Activated CD8-positive, alpha-beta memory T cell treated with anti-CD3 and anti-CD28 coated beads, Interleukin-2, amount 10 ng/mL, durations not matched to agents 7 days and 5 days (primary cell): Measurements from ENCODE around the gene DLG1. TPM values are rescaled to one million over a fixed set of nuclear protein-coding genes. Genes with fewer than 3 reads are reported as not detected.
A peak's percentile ranks its signal among the peaks of the same experiment; 100 is the strongest.

Source experiments
- ATAC-seq: fragments of 150-1000 bp; cut with Tn5 transposase; one replicate; pipeline ENCODE4 v1.10.0; 2021; ENCODE audit warnings: moderate library complexity
- CTCF ChIA-PET: fragments of 350-600 bp; sonication (Branson Sonifier 250); formaldehyde crosslinking; loops from one replicate; lab custom pipeline; 2021; ENCODE audit warnings: antibody characterized with exemption; lab: Charles Lee
- DNase-seq: peaks from one replicate; pipeline ENCODE4 v3.0.0-alpha.2; 2020
- H3K27ac Mint-ChIP-seq: one replicate; pipeline ENCODE4 v1.8.0; 2021; ENCODE audit warnings: mild to moderate bottlenecking, mixed read lengths
- H3K27me3 Mint-ChIP-seq: one replicate; pipeline ENCODE4 v1.8.0; 2021; ENCODE audit warnings: mixed read lengths
- H3K36me3 Mint-ChIP-seq: one replicate; pipeline ENCODE4 v1.8.0; 2021; ENCODE audit warnings: mild to moderate bottlenecking, mixed read lengths
- H3K4me1 Mint-ChIP-seq: one replicate; pipeline ENCODE4 v1.8.0; 2021; ENCODE audit warnings: mixed read lengths
- H3K4me3 Mint-ChIP-seq: one replicate; pipeline ENCODE4 v1.8.0; 2021; ENCODE audit warnings: mild to moderate bottlenecking, moderate library complexity, mixed read lengths
- H3K9me3 Mint-ChIP-seq: one replicate; pipeline ENCODE4 v1.8.0; 2022; ENCODE audit warnings: low read depth, mixed read lengths
- total RNA-seq, 2 experiments: library from RNA; stranded (reverse); gene quantifications; one replicate each; pipeline ENCODE4 v1.2.3, GENCODE V29; 2021

The DLG1 gene
- total RNA-seq = 10 to 100 TPM; 62.0 to 80.3 TPM

- peaks cover 21% of the 10 kb centered on the region for H3K4me1 Mint-ChIP-seq
- ATAC-seq = peak; percentile 77
- no peaks in the 10 kb centered on the region for H3K9me3 Mint-ChIP-seq
Observed at GRCh38 chr3:197298341-197298944, at the start of gene DLG1. Gene DLG1, minus strand, starts transcription at chr3:197298612. Its CDS starts 1,408 bp downstream, at chr3:197297204.

GRCh38 chr3:197348014-197348413 is 49.6 kb upstream of the DLG1 start:
- CTCF ChIA-PET = no interaction called here
- peaks cover 19% of the 10 kb centered on the region for H3K27me3 Mint-ChIP-seq
- no peaks in the 10 kb centered on the region for H3K36me3 Mint-ChIP-seq
- no peaks in the 10 kb centered on the region for H3K9me3 Mint-ChIP-seq
- H3K4me1 Mint-ChIP-seq = no peaks in the 10 kb centered on the region
- DNase-seq (no peak), ATAC-seq (no peak)
- no peak overlapping the region for H3K4me3 Mint-ChIP-seq
- H3K27ac Mint-ChIP-seq = no peak overlapping the region

More at GRCh38 chr3:197298341-197298944, at the start of gene DLG1:
- Mint-ChIP-seq H3K27ac (peak within 1 kb of the TSS; percentile 87), H3K36me3 (peaks cover 20% of the 10 kb centered on the region), H3K27me3 (peaks cover 32% of the 10 kb centered on the region), H3K4me3 (peak within 1 kb of the TSS; percentile 91)
- DNase-seq = peak; percentile 90
- CTCF ChIA-PET = interaction anchor here (2.0 kb wide), 1 partner anchor 42 kb away, joined by 10 read pairs; no protein-coding TSS in a partner anchor

GRCh38 chr3:197345390-197345789 is 47.0 kb upstream of the DLG1 start:
- Mint-ChIP-seq H3K36me3 (no peaks in the 10 kb centered on the region), H3K4me1 (no peaks in the 10 kb centered on the region), H3K4me3 (no peak overlapping the region), H3K27me3 (peaks cover 11% of the 10 kb centered on the region), H3K27ac (no peak overlapping the region), H3K9me3 (no peaks in the 10 kb centered on the region)
- DNase-seq (no peak), ATAC-seq (no peak)
- CTCF ChIA-PET = no interaction called here

DNA sequence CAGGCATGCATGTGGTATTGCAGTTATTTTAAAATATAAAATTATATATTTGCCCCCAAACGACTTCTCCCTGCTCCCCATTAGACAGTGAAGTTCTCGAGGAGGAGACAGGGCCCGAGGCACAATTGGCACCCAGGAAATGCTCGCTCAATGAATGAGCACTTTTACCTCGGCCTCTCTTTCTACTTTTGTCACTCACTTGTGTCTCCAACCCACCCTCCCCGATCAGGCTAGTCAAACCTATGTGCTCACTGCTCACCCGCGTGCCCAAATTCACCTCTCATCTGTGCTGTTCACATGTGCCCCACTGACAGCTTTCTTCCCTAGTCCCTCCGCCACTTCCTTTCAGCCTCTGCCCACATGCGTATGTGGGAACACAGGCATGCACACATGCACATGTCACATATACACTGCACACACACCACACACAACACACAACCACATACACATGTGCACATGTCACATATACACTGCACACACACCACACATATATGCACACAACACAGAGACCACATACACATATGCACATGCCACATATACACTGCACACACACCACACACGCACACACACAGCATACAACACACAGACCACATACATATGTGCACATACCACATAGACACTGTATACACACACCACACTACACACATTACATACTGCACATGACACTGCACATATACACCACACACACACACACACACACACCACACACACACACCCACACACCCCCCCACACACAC is 46.3 kb upstream of the DLG1 start:
- CTCF ChIA-PET = no interaction called here

DNA sequence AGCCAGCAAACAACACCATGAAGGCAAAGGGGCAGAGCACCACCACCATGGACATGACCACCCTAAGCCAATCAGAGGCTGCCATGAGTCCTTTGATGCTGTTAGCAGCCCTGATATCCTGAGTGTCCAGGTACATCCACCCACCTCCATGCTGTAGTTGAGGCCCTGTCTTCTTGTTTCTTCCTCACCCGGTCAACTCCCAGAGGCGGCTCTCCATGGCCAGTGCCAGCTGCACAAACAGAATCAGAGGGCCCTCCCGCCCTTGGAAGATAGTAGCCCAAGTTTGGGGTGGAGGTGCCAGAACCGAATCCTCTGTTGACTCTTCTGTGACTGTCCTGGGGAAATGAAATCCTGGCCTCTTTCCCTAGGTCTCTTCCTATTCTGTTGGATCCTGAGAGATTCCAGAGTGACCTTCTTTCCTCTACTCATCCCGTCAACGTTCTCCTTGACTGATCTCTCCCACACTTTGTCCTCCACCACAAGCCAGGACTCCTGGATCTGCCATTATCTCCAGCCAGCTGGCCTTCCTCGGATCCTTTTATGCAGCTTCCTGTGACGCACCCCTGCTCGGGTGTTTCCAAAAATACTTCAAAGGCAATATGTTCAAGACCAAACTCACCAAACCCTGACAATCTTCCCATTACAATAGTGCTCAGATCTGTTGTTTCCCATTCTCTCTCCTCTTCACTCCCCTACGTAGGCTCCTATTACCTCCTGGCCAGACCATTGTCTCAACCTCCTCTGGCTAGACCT is 45.4 kb upstream of the DLG1 start:
- CTCF ChIA-PET = no interaction called here
- Mint-ChIP-seq H3K27me3 (peaks cover 9% of the 10 kb centered on the region), H3K4me1 (no peaks in the 10 kb centered on the region), H3K27ac (no peak overlapping the region), H3K9me3 (no peaks in the 10 kb centered on the region), H3K36me3 (no peaks in the 10 kb centered on the region), H3K4me3 (no peak overlapping the region)
- DNase-seq (no peak), ATAC-seq (no peak)

More for the DNA sequence above, 46.3 kb upstream of the DLG1 start:
- Mint-ChIP-seq H3K27me3 (peaks cover 11% of the 10 kb centered on the region), H3K9me3 (no peaks in the 10 kb centered on the region), H3K36me3 (no peaks in the 10 kb centered on the region), H3K4me3 (no peak overlapping the region), H3K27ac (no peak overlapping the region), H3K4me1 (no peaks in the 10 kb centered on the region)
- ATAC-seq (no peak), DNase-seq (no peak)

DNA sequence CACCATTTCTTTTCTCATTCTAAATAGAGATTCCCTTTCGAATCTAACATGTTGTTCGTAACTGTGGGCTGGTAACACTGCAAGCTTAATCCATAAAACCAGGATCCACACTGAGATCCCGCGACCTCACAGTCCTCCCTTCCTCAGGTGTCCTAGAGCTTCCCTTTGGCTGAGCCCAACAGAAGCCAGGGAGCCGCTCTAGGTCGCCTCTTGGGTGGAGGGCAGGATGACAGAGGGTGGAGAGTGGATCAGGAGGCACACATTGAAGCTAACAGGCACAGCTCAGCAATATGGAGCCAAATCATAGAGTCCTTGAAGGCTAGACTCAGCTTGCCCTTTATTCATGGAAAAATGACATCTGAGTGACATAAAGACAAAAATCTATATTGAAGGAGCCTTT is 44.7 kb upstream of the DLG1 start:
- H3K4me1 Mint-ChIP-seq = no peaks in the 10 kb centered on the region
- no peaks in the 10 kb centered on the region for H3K36me3 Mint-ChIP-seq
- H3K27ac Mint-ChIP-seq = no peak overlapping the region
- no peak overlapping the region for H3K4me3 Mint-ChIP-seq
- DNase-seq (no peak), ATAC-seq (no peak)
- CTCF ChIA-PET = no interaction called here
- H3K27me3 Mint-ChIP-seq = peaks cover 8% of the 10 kb centered on the region
- no peaks in the 10 kb centered on the region for H3K9me3 Mint-ChIP-seq

DNA sequence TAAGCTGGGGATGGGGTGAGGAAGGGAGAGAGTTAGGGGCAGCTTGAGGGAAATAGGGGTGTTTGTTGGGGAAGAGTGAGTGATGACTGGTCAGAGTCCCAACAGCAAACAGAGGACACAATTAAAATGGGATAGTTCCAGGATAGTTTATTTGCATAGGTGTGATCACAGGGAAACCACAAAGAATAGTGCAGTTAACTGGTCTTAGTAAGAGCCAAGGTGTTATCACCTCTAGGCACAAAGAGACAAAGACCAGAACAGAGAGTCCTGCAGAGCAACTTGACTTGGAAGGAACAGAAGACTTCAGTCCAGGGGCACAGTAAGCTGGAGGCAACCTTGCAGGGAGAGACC is 42.1 kb upstream of the DLG1 start:
- ATAC-seq (no peak), DNase-seq (no peak)
- no peak overlapping the region for H3K27ac Mint-ChIP-seq
- no peaks in the 10 kb centered on the region for H3K9me3 Mint-ChIP-seq
- CTCF ChIA-PET = no interaction called here
- peaks cover 7% of the 10 kb centered on the region for H3K27me3 Mint-ChIP-seq
- H3K36me3 Mint-ChIP-seq = no peaks in the 10 kb centered on the region
- no peaks in the 10 kb centered on the region for H3K4me1 Mint-ChIP-seq
- no peak overlapping the region for H3K4me3 Mint-ChIP-seq

GRCh38 chr3:197339841-197340520 is 41.6 kb upstream of the DLG1 start:
- Mint-ChIP-seq H3K27ac (no peak overlapping the region), H3K27me3 (peaks cover 7% of the 10 kb centered on the region)
- CTCF ChIA-PET = no interaction called here

GRCh38 chr3:197338586-197338985 is 40.2 kb upstream of the DLG1 start:
- Mint-ChIP-seq H3K36me3 (no peaks in the 10 kb centered on the region), H3K4me1 (no peaks in the 10 kb centered on the region), H3K27ac (no peak overlapping the region), H3K4me3 (no peak overlapping the region), H3K27me3 (peaks cover 10% of the 10 kb centered on the region), H3K9me3 (no peaks in the 10 kb centered on the region)
- CTCF ChIA-PET = no interaction called here
- no peak for ATAC-seq
- no peak for DNase-seq

More at GRCh38 chr3:197339841-197340520, 41.6 kb upstream of the DLG1 start:
- DNase-seq (no peak), ATAC-seq (no peak)
- H3K9me3 Mint-ChIP-seq = no peaks in the 10 kb centered on the region
- no peaks in the 10 kb centered on the region for H3K36me3 Mint-ChIP-seq
- no peak overlapping the region for H3K4me3 Mint-ChIP-seq
- no peaks in the 10 kb centered on the region for H3K4me1 Mint-ChIP-seq

DNA sequence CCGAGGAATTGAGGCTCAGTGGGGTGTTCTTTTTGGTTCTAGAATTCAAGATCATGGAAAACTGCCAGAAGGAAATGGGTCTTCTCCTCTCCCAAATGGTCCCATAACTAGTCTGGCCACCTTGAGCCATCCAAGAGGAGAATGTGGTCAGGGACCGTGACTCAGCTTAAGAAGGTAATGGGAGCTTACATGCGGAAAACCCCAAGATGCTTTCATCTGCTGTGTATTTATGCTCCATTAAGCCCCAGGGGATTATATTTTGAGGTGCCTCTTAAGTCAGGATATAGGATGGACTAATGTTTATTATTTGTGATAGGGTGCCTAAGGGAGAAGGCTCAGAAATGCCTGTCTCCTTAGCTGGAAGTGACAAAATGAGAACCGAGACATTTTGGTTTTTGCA is 39.2 kb upstream of the DLG1 start:
- CTCF ChIA-PET = no interaction called here

GRCh38 chr3:197337214-197337613 is 38.8 kb upstream of the DLG1 start:
- CTCF ChIA-PET = no interaction called here
- ATAC-seq (no peak), DNase-seq (no peak)
- H3K4me3 Mint-ChIP-seq = no peak overlapping the region
- no peaks in the 10 kb centered on the region for H3K36me3 Mint-ChIP-seq
- peaks cover 14% of the 10 kb centered on the region for H3K27me3 Mint-ChIP-seq
- H3K27ac Mint-ChIP-seq = no peak overlapping the region
- H3K4me1 Mint-ChIP-seq = no peaks in the 10 kb centered on the region
- no peaks in the 10 kb centered on the region for H3K9me3 Mint-ChIP-seq

More for the DNA sequence above, 39.2 kb upstream of the DLG1 start:
- no peaks in the 10 kb centered on the region for H3K36me3 Mint-ChIP-seq
- ATAC-seq = no peak
- H3K4me3 Mint-ChIP-seq = no peak overlapping the region
- peaks cover 11% of the 10 kb centered on the region for H3K27me3 Mint-ChIP-seq
- H3K9me3 Mint-ChIP-seq = no peaks in the 10 kb centered on the region
- no peaks in the 10 kb centered on the region for H3K4me1 Mint-ChIP-seq
- DNase-seq = no peak
- H3K27ac Mint-ChIP-seq = no peak overlapping the region

GRCh38 chr3:197336348-197336747 is 37.9 kb upstream of the DLG1 start:
- Mint-ChIP-seq H3K27me3 (peaks cover 19% of the 10 kb centered on the region), H3K36me3 (no peaks in the 10 kb centered on the region), H3K4me1 (no peaks in the 10 kb centered on the region), H3K27ac (no peak overlapping the region), H3K4me3 (no peak overlapping the region), H3K9me3 (no peaks in the 10 kb centered on the region)
- ATAC-seq (no peak), DNase-seq (no peak)
- CTCF ChIA-PET = no interaction called here

GRCh38 chr3:197335428-197336132 is 37.2 kb upstream of the DLG1 start:
- DNase-seq (no peak), ATAC-seq (no peak)
- Mint-ChIP-seq H3K9me3 (no peaks in the 10 kb centered on the region), H3K27ac (no peak overlapping the region), H3K4me3 (no peak overlapping the region), H3K27me3 (peaks cover 25% of the 10 kb centered on the region), H3K36me3 (no peaks in the 10 kb centered on the region), H3K4me1 (no peaks in the 10 kb centered on the region)
- CTCF ChIA-PET = no interaction called here
